Measurements from ENCODE around the gene CEP112.

DNA sequence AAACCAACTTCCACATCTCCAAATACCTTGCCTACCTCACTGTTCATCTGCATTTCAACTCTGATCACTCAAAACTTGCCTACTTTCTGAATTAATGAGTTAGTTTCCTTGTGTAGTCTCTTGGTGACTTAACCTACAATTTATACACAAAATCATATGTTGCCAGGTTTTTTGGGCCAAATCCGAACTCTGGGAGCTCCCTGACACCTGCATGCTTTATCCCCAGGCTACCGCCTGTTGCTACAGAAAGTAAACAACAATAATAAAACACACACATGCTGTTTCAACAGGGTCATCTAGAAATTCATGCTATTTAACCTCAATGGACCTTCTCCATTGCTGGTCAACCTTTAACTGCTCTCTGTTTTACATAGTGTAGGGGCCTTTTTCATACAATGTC lies 526.0 kb downstream of the CEP112 start:
- TF ChIP-seq, protein P1, sequence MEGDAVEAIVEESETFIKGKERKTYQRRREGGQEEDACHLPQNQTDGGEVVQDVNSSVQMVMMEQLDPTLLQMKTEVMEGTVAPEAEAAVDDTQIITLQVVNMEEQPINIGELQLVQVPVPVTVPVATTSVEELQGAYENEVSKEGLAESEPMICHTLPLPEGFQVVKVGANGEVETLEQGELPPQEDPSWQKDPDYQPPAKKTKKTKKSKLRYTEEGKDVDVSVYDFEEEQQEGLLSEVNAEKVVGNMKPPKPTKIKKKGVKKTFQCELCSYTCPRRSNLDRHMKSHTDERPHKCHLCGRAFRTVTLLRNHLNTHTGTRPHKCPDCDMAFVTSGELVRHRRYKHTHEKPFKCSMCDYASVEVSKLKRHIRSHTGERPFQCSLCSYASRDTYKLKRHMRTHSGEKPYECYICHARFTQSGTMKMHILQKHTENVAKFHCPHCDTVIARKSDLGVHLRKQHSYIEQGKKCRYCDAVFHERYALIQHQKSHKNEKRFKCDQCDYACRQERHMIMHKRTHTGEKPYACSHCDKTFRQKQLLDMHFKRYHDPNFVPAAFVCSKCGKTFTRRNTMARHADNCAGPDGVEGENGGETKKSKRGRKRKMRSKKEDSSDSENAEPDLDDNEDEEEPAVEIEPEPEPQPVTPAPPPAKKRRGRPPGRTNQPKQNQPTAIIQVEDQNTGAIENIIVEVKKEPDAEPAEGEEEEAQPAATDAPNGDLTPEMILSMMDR (IDR thresholded peaks at IDR 0.05), result no peak
- TF ChIP-seq IRF2 (CRISPR knock-in tag; IDR thresholded peaks at IDR 0.05; ENCODE audit: borderline replicate concordance, low read depth), result no peak
- TF ChIP-seq NR3C1 (CRISPR knock-in tag; conservative IDR thresholded peaks at IDR 0.05; ENCODE audit: low read depth), result no peak
- TF ChIP-seq ZNF317 (CRISPR knock-in tag; IDR thresholded peaks at IDR 0.05; ENCODE audit: borderline replicate concordance, low read depth), result no peak
- no peak for TF ChIP-seq CREB1 (CRISPR knock-in tag; IDR thresholded peaks at IDR 0.05)
- TF ChIP-seq, protein P2, sequence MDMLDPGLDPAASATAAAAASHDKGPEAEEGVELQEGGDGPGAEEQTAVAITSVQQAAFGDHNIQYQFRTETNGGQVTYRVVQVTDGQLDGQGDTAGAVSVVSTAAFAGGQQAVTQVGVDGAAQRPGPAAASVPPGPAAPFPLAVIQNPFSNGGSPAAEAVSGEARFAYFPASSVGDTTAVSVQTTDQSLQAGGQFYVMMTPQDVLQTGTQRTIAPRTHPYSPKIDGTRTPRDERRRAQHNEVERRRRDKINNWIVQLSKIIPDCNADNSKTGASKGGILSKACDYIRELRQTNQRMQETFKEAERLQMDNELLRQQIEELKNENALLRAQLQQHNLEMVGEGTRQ (CRISPR knock-in tag; IDR thresholded peaks at IDR 0.05), result no peak
- TF ChIP-seq, protein P3, sequence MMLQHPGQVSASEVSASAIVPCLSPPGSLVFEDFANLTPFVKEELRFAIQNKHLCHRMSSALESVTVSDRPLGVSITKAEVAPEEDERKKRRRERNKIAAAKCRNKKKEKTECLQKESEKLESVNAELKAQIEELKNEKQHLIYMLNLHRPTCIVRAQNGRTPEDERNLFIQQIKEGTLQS (CRISPR knock-in tag; conservative IDR thresholded peaks at IDR 0.05), result no peak
- no peak for TF ChIP-seq ELF4 (CRISPR knock-in tag; IDR thresholded peaks at IDR 0.05; ENCODE audit: low read depth)
- no peak for TF ChIP-seq CBFB (CRISPR knock-in tag; IDR thresholded peaks at IDR 0.05; ENCODE audit: low read depth)
- TF ChIP-seq, protein P4, sequence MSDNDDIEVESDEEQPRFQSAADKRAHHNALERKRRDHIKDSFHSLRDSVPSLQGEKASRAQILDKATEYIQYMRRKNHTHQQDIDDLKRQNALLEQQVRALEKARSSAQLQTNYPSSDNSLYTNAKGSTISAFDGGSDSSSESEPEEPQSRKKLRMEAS (CRISPR knock-in tag; IDR thresholded peaks at IDR 0.05), result no peak

Data from WTC11 (cell line).